ENCODE measurements around the gene NTRK3.

The NTRK3 gene

GRCh38 chr15:88234711-88235110 lies 21.8 kb downstream of the NTRK3 start:
- H3K4me3 ChIP-seq (replicated peaks; ENCODE audit: low read depth, low read length) = no peak overlapping the region
- no peak for DNase-seq (ENCODE audit: extremely low read depth, low read depth)
- TF ChIP-seq, protein P1, sequence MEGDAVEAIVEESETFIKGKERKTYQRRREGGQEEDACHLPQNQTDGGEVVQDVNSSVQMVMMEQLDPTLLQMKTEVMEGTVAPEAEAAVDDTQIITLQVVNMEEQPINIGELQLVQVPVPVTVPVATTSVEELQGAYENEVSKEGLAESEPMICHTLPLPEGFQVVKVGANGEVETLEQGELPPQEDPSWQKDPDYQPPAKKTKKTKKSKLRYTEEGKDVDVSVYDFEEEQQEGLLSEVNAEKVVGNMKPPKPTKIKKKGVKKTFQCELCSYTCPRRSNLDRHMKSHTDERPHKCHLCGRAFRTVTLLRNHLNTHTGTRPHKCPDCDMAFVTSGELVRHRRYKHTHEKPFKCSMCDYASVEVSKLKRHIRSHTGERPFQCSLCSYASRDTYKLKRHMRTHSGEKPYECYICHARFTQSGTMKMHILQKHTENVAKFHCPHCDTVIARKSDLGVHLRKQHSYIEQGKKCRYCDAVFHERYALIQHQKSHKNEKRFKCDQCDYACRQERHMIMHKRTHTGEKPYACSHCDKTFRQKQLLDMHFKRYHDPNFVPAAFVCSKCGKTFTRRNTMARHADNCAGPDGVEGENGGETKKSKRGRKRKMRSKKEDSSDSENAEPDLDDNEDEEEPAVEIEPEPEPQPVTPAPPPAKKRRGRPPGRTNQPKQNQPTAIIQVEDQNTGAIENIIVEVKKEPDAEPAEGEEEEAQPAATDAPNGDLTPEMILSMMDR (IDR thresholded peaks at IDR 0.05; ENCODE audit: low read depth, low read length, missing control alignments) = no peak

GRCh38 chr15:88233921-88234320 lies 22.6 kb downstream of the NTRK3 start:
- TF ChIP-seq, protein P1 (IDR thresholded peaks at IDR 0.05; ENCODE audit: low read depth, low read length, missing control alignments) = no peak

GRCh38 chr15:88232771-88233201 lies 23.8 kb downstream of the NTRK3 start:
- H3K4me3 ChIP-seq (replicated peaks; ENCODE audit: low read depth, low read length) = no peak overlapping the region
- no peak for DNase-seq (ENCODE audit: extremely low read depth, low read depth)
- TF ChIP-seq, protein P1 (IDR thresholded peaks at IDR 0.05; ENCODE audit: low read depth, low read length, missing control alignments) = no peak

More at GRCh38 chr15:88233921-88234320, 22.6 kb downstream of the NTRK3 start:
- DNase-seq (ENCODE audit: extremely low read depth, low read depth) = no peak
- H3K4me3 ChIP-seq (replicated peaks; ENCODE audit: low read depth, low read length) = no peak overlapping the region

DNA sequence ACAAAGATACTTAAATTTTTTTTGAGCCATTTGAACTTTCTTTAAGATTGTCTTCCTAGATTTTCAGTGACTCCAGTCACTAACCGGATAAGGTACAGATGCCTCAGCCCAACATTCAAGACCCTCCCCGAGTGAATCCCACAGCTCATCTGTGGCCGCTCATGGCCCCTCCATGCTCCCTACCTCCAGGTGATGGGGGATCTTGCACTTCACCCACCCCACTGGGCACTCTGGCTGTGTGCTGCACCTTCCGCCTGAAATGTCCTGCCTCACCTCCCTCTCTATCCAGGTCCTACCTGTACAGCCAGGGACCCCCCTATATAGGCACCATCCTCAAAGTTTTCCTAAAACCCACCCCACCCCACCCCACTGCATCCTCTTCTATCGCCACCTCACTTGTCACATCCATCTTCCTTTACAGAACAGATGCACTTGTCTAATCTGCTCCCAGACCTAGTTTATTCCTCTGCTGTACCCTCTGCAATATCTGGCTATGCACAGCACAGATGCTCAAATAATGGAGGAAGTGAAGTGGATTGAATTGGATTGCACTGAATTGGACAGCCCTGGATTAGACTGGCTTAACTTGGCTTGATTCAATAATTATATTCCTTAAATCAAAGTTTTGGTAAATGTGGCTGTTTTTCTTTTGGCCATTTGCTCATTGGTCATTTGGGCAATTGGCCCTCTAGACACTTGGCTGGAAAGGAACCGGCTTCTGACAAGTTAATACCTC lies 24.5 kb downstream of the NTRK3 start:
- TF ChIP-seq, protein P1 (IDR thresholded peaks at IDR 0.05; ENCODE audit: low read depth, low read length, missing control alignments) = no peak
- no peak for DNase-seq (ENCODE audit: extremely low read depth, low read depth)
- no peak overlapping the region for H3K4me3 ChIP-seq (replicated peaks; ENCODE audit: low read depth, low read length)

DNA sequence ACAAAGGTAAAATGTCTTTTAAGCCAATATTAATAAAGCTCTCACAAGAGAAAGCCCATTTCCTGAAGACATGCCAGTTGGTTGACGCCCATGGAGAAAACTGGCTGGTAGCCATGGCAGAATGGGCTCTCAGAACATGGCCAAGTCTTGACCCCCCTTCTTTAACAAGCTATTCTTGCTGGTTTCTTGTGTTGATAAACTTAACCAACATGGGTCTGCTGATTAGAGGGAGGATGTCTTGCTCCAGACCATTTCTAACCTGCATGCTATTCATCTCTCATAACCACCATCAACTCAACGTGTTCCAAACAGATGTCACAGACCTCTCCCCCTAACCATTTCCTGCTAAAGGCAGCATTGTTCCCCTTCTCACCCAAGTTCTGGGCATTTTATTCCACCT lies 25.7 kb downstream of the NTRK3 start:
- TF ChIP-seq, protein P1 (IDR thresholded peaks at IDR 0.05; ENCODE audit: low read depth, low read length, missing control alignments) = no peak
- no peak overlapping the region for H3K4me3 ChIP-seq (replicated peaks; ENCODE audit: low read depth, low read length)
- DNase-seq (ENCODE audit: extremely low read depth, low read depth) = no peak

DNA sequence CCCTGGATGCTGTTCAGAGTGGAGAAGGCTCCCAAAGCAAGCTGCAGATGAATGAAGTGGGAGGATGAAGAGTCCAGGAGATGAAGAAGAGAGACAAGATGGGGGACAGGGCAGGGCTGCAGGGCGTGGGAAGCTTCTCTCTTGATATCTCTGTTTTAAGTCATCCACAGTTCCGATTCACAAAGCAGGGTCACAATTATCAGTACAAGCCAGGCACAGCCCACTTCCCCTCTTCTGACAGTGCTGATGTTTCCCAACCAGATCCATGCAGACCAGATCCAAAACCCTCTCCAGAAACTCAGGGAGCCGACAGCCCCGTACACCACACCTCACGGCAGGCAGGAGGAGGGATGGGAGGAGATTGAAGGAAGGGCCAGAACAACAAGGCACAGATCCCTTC lies 31.1 kb downstream of the NTRK3 start:
- DNase-seq (ENCODE audit: extremely low read depth, low read depth) = no peak
- no peak overlapping the region for H3K4me3 ChIP-seq (replicated peaks; ENCODE audit: low read depth, low read length)
- TF ChIP-seq, protein P1 (IDR thresholded peaks at IDR 0.05; ENCODE audit: low read depth, low read length, missing control alignments) = no peak
